GM12878 (cell line): ENCODE measurements around the gene UBALD2. TPM values are rescaled to one million over a fixed set of nuclear protein-coding genes. Genes with fewer than 3 reads are reported as not detected.
A peak's percentile ranks its signal among the peaks of the same experiment; 100 is the strongest.

Source experiments
- BCL11A ChIP-seq: IDR thresholded peaks from 2 replicates; pipeline ENCODE4 v1.6.1; 2011; ENCODE audit warnings: low read depth, low read length
- DPF2 ChIP-seq: fragments of 450-650 bp; IDR thresholded peaks from 2 replicates; pipeline ENCODE4 v1.6.1; 2017; ENCODE audit warnings: mild to moderate bottlenecking
- E2F4 ChIP-seq: IDR thresholded peaks from 2 replicates; pipeline ENCODE4 v1.6.1; 2012; ENCODE audit warnings: low read depth, low read length, improper control_type of control experiment
- FOS ChIP-seq: IDR thresholded peaks from 3 replicates; pipeline ENCODE4 v1.6.1; 2011; ENCODE audit warnings: borderline replicate concordance; ENCODE audit not compliant: insufficient read length; ENCODE audit errors: extremely low read depth
- FOXK2 ChIP-seq: fragments of 450-650 bp; IDR thresholded peaks from 2 replicates; pipeline ENCODE4 v1.6.1; 2017; ENCODE audit warnings: mild to moderate bottlenecking, moderate library complexity
- FOXM1 ChIP-seq: IDR thresholded peaks from 2 replicates; pipeline ENCODE4 v1.6.1; 2012; ENCODE audit warnings: low read depth, mild to moderate bottlenecking, inconsistent platforms, low read length, moderate library complexity
- GABPA ChIP-seq: IDR thresholded peaks from 2 replicates; pipeline ENCODE4 v1.6.1; 2014; ENCODE audit warnings: antibody characterized with exemption, low read depth, mild to moderate bottlenecking, inconsistent platforms
- GATAD2B ChIP-seq: fragments of 450-650 bp; conservative IDR thresholded peaks from 2 replicates; pipeline ENCODE4 v1.6.1; 2017; ENCODE audit warnings: low read depth, mild to moderate bottlenecking, moderate library complexity
- IKZF1 ChIP-seq: fragments of 450-650 bp; conservative IDR thresholded peaks from 2 replicates; pipeline ENCODE4 v1.6.1; 2017; ENCODE audit warnings: antibody characterized with exemption, mild to moderate bottlenecking
- JUND ChIP-seq: IDR thresholded peaks from 2 replicates; pipeline ENCODE4 v1.6.1; 2012; ENCODE audit warnings: low read depth, mild to moderate bottlenecking, low read length, improper control_type of control experiment, moderate library complexity
- LARP7 ChIP-seq: fragments of 450-650 bp; IDR thresholded peaks from 2 replicates; pipeline ENCODE4 v1.6.1; 2017; ENCODE audit warnings: mild to moderate bottlenecking
- NFXL1 ChIP-seq: fragments of 450-650 bp; IDR thresholded peaks from 2 replicates; pipeline ENCODE4 v1.6.1; 2017; ENCODE audit warnings: antibody characterized with exemption, mild to moderate bottlenecking, borderline replicate concordance
- NKRF ChIP-seq: fragments of 450-650 bp; conservative IDR thresholded peaks from 2 replicates; pipeline ENCODE4 v1.6.1; 2017; ENCODE audit warnings: mild to moderate bottlenecking, moderate library complexity
- NR2C2 ChIP-seq: IDR thresholded peaks from 2 replicates; pipeline ENCODE4 v1.6.1; 2011; ENCODE audit warnings: borderline replicate concordance, low read depth; ENCODE audit not compliant: control insufficient read depth, insufficient read length
- PRDM15 ChIP-seq: fragments of 450-650 bp; formaldehyde crosslinking; IDR thresholded peaks from 2 replicates; pipeline ENCODE4 v1.4.0; 2020; ENCODE audit warnings: mild to moderate bottlenecking, moderate library complexity
- SREBF2 ChIP-seq: IDR thresholded peaks from 2 replicates; pipeline ENCODE4 v1.6.1; 2012; ENCODE audit warnings: mild to moderate bottlenecking, low read length
- STAT1 ChIP-seq: fragments of 450-650 bp; conservative IDR thresholded peaks from 2 replicates; pipeline ENCODE4 v1.6.1; 2014; ENCODE audit warnings: antibody characterized with exemption, mild to moderate bottlenecking
- polyA plus RNA-seq, 11 experiments: library from polyadenylated mRNA; depleted of rRNA in 4 of 11; unstranded in 6 of 11; stranded (reverse) in 5 of 11; fragments of >200 nt; fragmentation: Nextera tagmentation in 4 of 11; fragmentation: Illumina TruSeq in 1 of 11; extraction: Ambion mirVana in 4 of 11; extraction: Trizol in 1 of 11; gene quantifications; 1 replicate in 1 of 11; 2 replicates in 10 of 11; pipeline versions ENCODE4 v1.2.1 to v1.2.3, GENCODE V29; 2011 to 2016; ENCODE audit warnings: inconsistent platforms in 2 of 11, missing spikeins in 2 of 11, low read depth in 1 of 11
- total RNA-seq, 4 experiments: library from RNA; depleted of rRNA in 3 of 4; stranded (reverse); fragments of >200 nt in 3 of 4; fragmentation: Illumina TruSeq in 1 of 4; extraction: Trizol in 1 of 4; gene quantifications; 2 replicates each; pipeline versions ENCODE4 v1.2.1 to v1.2.3, GENCODE V29; 2013 to 2021

The UBALD2 gene
- total and polyA plus RNA-seq, 10 of the 15 experiments (the other 5 are each of a cell fraction or from before 2014, with no cell fraction given), result 2.8 to 165 (median 20.6) TPM

- TF ChIP-seq NR2C2, result no peak
- 0 out of 2 replicates have a peak, but pooled peaks have one; percentile 21 for TF ChIP-seq DPF2
- TF ChIP-seq FOS, result no peak
- TF ChIP-seq LARP7, result no peak
- no peak for TF ChIP-seq GATAD2B
- TF ChIP-seq PRDM15, result no peak
- no peak for TF ChIP-seq STAT1
- no peak for TF ChIP-seq NFXL1
- no peak for TF ChIP-seq NKRF
- no peak for TF ChIP-seq GABPA
- peak; percentile 40 for TF ChIP-seq FOXK2
- TF ChIP-seq FOXM1, result no peak
- TF ChIP-seq JUND, result no peak
- no peak for TF ChIP-seq E2F4
- no peak for TF ChIP-seq SREBF2
- TF ChIP-seq IKZF1, result peak; percentile 51
- 0 out of 2 replicates have a peak, but pooled peaks have one; percentile 39 for TF ChIP-seq BCL11A
Measured at GRCh38 chr17:76252040-76252954, 12.9 kb upstream of the UBALD2 start (continued).
